ENCODE data around the gene C18orf32. TPM values are rescaled to one million over a fixed set of nuclear protein-coding genes. Genes with fewer than 3 reads are reported as not detected.

Gene C18orf32
- total RNA-seq, 1 experiment from 2014 or later: 24.4 TPM

- no CpG with 5 or more reads among the region's 1 CpG for WGBS (ENCODE audit: extremely low coverage, insufficient read length, low lambda C conversion rate)
- H2AFZ ChIP-seq (ENCODE audit: low read length): no peak overlapping the region
- no peaks in the 10 kb centered on the region for H3K79me2 ChIP-seq (ENCODE audit: insufficient read depth, low read length)
Observed at GRCh38 chr18:49435170-49435569, 51.9 kb downstream of the C18orf32 start.

More at GRCh38 chr18:49435170-49435569, 51.9 kb downstream of the C18orf32 start:
- Histone ChIP-seq H3K4ac (ENCODE audit: low read depth, low read length) (no peak overlapping the region), H2BK20ac (ENCODE audit: low read depth, low read length, poor library complexity, severe bottlenecking) (no peak overlapping the region), H3K56ac (ENCODE audit: insufficient read length, low read depth, low read length) (no peak overlapping the region), H3K23me2 (ENCODE audit: insufficient read length, low read depth, low read length, poor library complexity, severe bottlenecking) (no peaks in the 10 kb centered on the region), H2BK120ac (ENCODE audit: low read depth, low read length, poor library complexity, severe bottlenecking) (no peak overlapping the region), H3K4me2 (ENCODE audit: insufficient read depth, insufficient read length, low read length) (no peak overlapping the region), H2BK5ac (ENCODE audit: insufficient read length, low read length) (no peak overlapping the region), H3K18ac (ENCODE audit: insufficient read length, low read depth, low read length) (no peak overlapping the region), H3K27ac (ENCODE audit: insufficient read length, low read depth, low read length) (no peak overlapping the region), H3K14ac (ENCODE audit: insufficient read depth, low read length) (no peak overlapping the region), H2BK12ac (ENCODE audit: insufficient read length, low read depth, low read length) (no peak overlapping the region), H3K79me1 (ENCODE audit: insufficient read depth, low read depth, low read length, poor library complexity, severe bottlenecking) (no peaks in the 10 kb centered on the region), H2AK5ac (ENCODE audit: insufficient read length, low read length) (no peak overlapping the region), H4K91ac (ENCODE audit: insufficient read length, low read depth, low read length) (no peak overlapping the region), H2BK15ac (ENCODE audit: low read depth, low read length) (no peak overlapping the region), H3K4me1 (ENCODE audit: insufficient read depth, low read length) (no peaks in the 10 kb centered on the region; the same call in 1 of the 2 replicates), H4K5ac (ENCODE audit: insufficient read length, low read depth, low read length) (no peak overlapping the region), H3K23ac (ENCODE audit: insufficient read length, low read depth, low read length) (no peak overlapping the region), H4K20me1 (ENCODE audit: control insufficient read depth, insufficient read depth, insufficient read length) (no peaks in the 10 kb centered on the region), H3K27me3 (ENCODE audit: insufficient read depth, low read length) (no peaks in the 10 kb centered on the region), H3K9me3 (ENCODE audit: control insufficient read depth, low read depth, low read length) (no peaks in the 10 kb centered on the region), H4K8ac (replicated peaks; ENCODE audit: insufficient read length, low read depth, low read length) (no peak overlapping the region), H3T11ph (ENCODE audit: low read length) (no peak overlapping the region), H3K9ac (ENCODE audit: extremely low read depth, insufficient read length, low read length) (no peak overlapping the region)
- no peaks in the 10 kb centered on the region for H3K36me3 Mint-ChIP-seq (ENCODE audit: insufficient read depth in 1 of 3, low read depth in 3 of 3)
- H3K9me3 Mint-ChIP-seq: no peaks in the 10 kb centered on the region
- DNase-seq: no peak
- no peak overlapping the region for H3K4me3 Mint-ChIP-seq
- no peak overlapping the region for H3K27ac Mint-ChIP-seq
- TF ChIP-seq CTCF (conservative IDR thresholded peaks at IDR 0.05): no peak
- peaks cover 3 to 8% of the 10 kb centered on the region in 2 experiments; a peak in 3 of 4 replicates for H3K4me1 Mint-ChIP-seq
- no peaks in the 10 kb centered on the region for H3K27me3 Mint-ChIP-seq (ENCODE audit: low read depth)

All from H9 (cell line).